SKM-1 (cell line): ENCODE measurements around the gene LCOR.
"Not testable (repeated sequence)": the region's sequence is repeated elsewhere in the genome, so short reads cannot be mapped to it uniquely, and the experiment has no call there.

Experiments
- DNase-seq: peaks from one replicate; lab custom pipeline; 2025; ENCODE audit not compliant: unreplicated experiment; lab: John Stamatoyannopoulos, UW

The LCOR gene

GRCh38 chr10:96924861-96925260 is 92.8 kb downstream of the LCOR start:
- no peak for DNase-seq

GRCh38 chr10:96930469-96930868 is 98.4 kb downstream of the LCOR start:
- DNase-seq, result no peak

- no peak for DNase-seq
Observed at GRCh38 chr10:96935148-96935547, 103.0 kb downstream of the LCOR start.

- DNase-seq, result no peak
Observed at GRCh38 chr10:96935810-96936209, 103.7 kb downstream of the LCOR start.

- not testable (repeated sequence) for DNase-seq
Observed at GRCh38 chr10:96943161-96943560, 111.1 kb downstream of the LCOR start.

GRCh38 chr10:96947036-96947435 is 114.9 kb downstream of the LCOR start:
- DNase-seq, result no peak

- DNase-seq, result no peak
Observed at GRCh38 chr10:96949039-96949683, 117.1 kb downstream of the LCOR start.

- DNase-seq, result no peak
Observed at GRCh38 chr10:96951954-96952353, 119.9 kb downstream of the LCOR start.

- no peak for DNase-seq
Observed at GRCh38 chr10:96955794-96956193, 123.7 kb downstream of the LCOR start.

GRCh38 chr10:96958071-96958470 is 126.0 kb downstream of the LCOR start:
- no peak for DNase-seq

- DNase-seq, result no peak
Observed at GRCh38 chr10:96959733-96960132, 127.6 kb downstream of the LCOR start.

- no peak for DNase-seq
Observed at GRCh38 chr10:96960872-96961271, 128.8 kb downstream of the LCOR start.

GRCh38 chr10:96964131-96964530 is 132.0 kb downstream of the LCOR start:
- DNase-seq, result no peak

GRCh38 chr10:96967847-96968246 is 135.7 kb downstream of the LCOR start:
- no peak for DNase-seq

- DNase-seq, result no peak
Observed at GRCh38 chr10:96968682-96969423, 136.8 kb downstream of the LCOR start.

GRCh38 chr10:96971324-96971723 is 139.2 kb downstream of the LCOR start:
- no peak for DNase-seq

GRCh38 chr10:96972264-96972663 is 140.2 kb downstream of the LCOR start:
- DNase-seq, result no peak

GRCh38 chr10:96973809-96974747 is 142.0 kb downstream of the LCOR start:
- no peak for DNase-seq

GRCh38 chr10:96975136-96975535 is 143.0 kb downstream of the LCOR start:
- no peak for DNase-seq

- DNase-seq, result no peak
Observed at GRCh38 chr10:96978621-96979154, 146.6 kb downstream of the LCOR start.

- no peak for DNase-seq
Observed at GRCh38 chr10:96982149-96982930, 150.2 kb downstream of the LCOR start.
